Thyroid gland (tissue), 4 donors: ENCODE measurements around the gene C8G.

Experiments used
- POLR2A ChIP-seq, 2 donors: fragments of 450-650 bp; IDR thresholded peaks; one replicate each; pipeline ENCODE4 v1.6.1; 2017; ENCODE audit warnings: antibody characterized with exemption in 2 of 2, mild to moderate bottlenecking in 2 of 2, moderate library complexity in 1 of 2
- TF ChIP-seq, protein P1 (sequence below), 6 experiments: fragments of 200-600 bp in 3 of 6; fragments of 450-650 bp in 3 of 6; sonication (generic) in 3 of 6; IDR thresholded peaks; one replicate each; pipeline ENCODE4 v1.5.1; 2016 to 2019; ENCODE audit warnings: antibody characterized with exemption in 6 of 6, mild to moderate bottlenecking in 2 of 6, inconsistent platforms in 1 of 6, moderate library complexity in 1 of 6

DNA sequence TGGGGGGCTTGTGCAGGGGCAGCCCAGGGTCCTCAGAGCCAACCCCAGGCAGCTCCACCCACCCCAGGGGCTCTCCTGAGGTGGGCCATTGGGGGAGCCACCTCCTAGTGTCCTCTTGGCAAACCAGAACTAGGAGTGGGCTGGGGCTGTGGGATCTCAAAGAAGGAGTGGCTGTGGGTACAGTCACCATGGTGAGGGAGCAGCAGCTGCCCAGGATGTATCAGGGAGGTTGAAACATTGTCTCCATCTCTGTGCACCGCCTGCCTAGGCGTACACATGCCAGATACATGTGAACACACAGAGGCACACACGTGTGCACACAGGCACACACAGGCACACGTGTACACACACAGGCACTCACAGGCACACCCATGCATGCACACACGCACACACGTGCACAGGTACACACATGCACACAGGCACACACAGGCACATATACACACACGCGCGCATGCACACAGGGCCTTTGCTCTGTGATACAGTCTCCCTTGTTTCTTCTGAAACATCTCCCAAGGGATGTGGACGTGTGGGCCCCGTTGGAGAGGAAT lies 17.7 kb downstream of the C8G start:
- TF ChIP-seq, protein P1, sequence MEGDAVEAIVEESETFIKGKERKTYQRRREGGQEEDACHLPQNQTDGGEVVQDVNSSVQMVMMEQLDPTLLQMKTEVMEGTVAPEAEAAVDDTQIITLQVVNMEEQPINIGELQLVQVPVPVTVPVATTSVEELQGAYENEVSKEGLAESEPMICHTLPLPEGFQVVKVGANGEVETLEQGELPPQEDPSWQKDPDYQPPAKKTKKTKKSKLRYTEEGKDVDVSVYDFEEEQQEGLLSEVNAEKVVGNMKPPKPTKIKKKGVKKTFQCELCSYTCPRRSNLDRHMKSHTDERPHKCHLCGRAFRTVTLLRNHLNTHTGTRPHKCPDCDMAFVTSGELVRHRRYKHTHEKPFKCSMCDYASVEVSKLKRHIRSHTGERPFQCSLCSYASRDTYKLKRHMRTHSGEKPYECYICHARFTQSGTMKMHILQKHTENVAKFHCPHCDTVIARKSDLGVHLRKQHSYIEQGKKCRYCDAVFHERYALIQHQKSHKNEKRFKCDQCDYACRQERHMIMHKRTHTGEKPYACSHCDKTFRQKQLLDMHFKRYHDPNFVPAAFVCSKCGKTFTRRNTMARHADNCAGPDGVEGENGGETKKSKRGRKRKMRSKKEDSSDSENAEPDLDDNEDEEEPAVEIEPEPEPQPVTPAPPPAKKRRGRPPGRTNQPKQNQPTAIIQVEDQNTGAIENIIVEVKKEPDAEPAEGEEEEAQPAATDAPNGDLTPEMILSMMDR (IDR thresholded peaks at IDR 0.05): no peak
- TF ChIP-seq POLR2A (IDR thresholded peaks at IDR 0.05): no peak
